Measurements from ENCODE around the gene MB.

DNA sequence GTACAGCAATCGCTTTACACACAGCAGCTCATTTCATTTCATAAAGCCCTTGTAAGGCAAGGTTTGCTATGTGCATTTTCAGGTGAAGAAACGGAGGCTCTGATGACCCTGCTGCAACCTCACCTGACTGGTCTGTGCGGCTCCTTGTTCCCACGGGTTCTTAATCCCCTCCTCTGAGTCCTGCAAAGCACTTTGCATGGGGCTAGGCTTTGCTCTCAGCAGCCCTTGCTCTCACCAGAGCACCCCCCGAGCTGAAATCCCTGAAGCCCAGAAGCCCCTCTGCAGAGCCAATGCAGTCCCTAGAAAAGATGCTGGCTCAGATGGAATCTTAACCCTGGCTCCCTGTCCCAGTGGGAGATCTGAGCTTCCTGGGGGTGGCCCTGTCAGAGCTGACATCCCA is 20.1 kb upstream of the MB start:
- TF ChIP-seq, protein P1, sequence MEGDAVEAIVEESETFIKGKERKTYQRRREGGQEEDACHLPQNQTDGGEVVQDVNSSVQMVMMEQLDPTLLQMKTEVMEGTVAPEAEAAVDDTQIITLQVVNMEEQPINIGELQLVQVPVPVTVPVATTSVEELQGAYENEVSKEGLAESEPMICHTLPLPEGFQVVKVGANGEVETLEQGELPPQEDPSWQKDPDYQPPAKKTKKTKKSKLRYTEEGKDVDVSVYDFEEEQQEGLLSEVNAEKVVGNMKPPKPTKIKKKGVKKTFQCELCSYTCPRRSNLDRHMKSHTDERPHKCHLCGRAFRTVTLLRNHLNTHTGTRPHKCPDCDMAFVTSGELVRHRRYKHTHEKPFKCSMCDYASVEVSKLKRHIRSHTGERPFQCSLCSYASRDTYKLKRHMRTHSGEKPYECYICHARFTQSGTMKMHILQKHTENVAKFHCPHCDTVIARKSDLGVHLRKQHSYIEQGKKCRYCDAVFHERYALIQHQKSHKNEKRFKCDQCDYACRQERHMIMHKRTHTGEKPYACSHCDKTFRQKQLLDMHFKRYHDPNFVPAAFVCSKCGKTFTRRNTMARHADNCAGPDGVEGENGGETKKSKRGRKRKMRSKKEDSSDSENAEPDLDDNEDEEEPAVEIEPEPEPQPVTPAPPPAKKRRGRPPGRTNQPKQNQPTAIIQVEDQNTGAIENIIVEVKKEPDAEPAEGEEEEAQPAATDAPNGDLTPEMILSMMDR (IDR thresholded peaks at IDR 0.05), result no peak
- no peak for TF ChIP-seq POLR2A (IDR thresholded peaks at IDR 0.05)

Measured in testis (tissue), 2 donors.